Fibroblast of the aortic adventitia (primary cell): ENCODE results near the gene VEGFA. TPM values are rescaled to one million over a fixed set of nuclear protein-coding genes. Genes with fewer than 3 reads are reported as not detected.

ENCODE experiments used
- DNase-seq: peaks from one replicate; pipeline ENCODE4 v3.0.0-alpha.2; 2010; ENCODE audit warnings: low read depth
- H3K4me3 ChIP-seq: 2 replicates; pipeline ENCODE4 v1.5.1; 2011; ENCODE audit warnings: low read depth, mild to moderate bottlenecking, control low read depth, low read length, moderate library complexity
- total RNA-seq: library from RNA; depleted of rRNA; stranded (reverse); fragments of >200 nt; gene quantifications from 2 replicates; pipeline ENCODE4 v1.2.3, GENCODE V29; 2012; ENCODE audit warnings: low replicate concordance
- TF ChIP-seq, protein P1 (sequence below): IDR thresholded peaks from 2 replicates; pipeline ENCODE4 v1.5.1; 2011; ENCODE audit warnings: mild to moderate bottlenecking, low read length, control low read depth, inconsistent platforms; ENCODE audit not compliant: insufficient read depth

VEGFA gene
- total RNA-seq, 1 donor = 98.9 TPM

DNA sequence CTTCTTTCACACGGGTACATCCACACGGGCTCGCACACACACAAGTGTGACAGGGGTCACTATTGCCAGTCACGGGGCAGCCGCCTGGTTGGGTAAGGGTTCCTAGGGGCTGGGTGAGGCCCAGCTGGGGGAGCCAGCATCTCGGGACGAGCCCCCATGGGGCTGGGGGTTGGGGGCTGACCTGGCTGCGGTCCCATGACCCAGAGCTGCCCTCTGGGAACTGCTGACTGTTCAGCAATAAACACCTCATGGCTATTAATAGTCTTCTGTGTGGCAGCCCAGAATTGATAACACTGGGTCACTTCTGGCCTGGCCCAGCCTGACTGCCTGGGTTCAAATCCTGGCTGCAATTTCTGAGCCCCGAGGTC, 23.8 kb downstream of the VEGFA start:
- TF ChIP-seq, protein P1, sequence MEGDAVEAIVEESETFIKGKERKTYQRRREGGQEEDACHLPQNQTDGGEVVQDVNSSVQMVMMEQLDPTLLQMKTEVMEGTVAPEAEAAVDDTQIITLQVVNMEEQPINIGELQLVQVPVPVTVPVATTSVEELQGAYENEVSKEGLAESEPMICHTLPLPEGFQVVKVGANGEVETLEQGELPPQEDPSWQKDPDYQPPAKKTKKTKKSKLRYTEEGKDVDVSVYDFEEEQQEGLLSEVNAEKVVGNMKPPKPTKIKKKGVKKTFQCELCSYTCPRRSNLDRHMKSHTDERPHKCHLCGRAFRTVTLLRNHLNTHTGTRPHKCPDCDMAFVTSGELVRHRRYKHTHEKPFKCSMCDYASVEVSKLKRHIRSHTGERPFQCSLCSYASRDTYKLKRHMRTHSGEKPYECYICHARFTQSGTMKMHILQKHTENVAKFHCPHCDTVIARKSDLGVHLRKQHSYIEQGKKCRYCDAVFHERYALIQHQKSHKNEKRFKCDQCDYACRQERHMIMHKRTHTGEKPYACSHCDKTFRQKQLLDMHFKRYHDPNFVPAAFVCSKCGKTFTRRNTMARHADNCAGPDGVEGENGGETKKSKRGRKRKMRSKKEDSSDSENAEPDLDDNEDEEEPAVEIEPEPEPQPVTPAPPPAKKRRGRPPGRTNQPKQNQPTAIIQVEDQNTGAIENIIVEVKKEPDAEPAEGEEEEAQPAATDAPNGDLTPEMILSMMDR = no peak
- no peak overlapping the region for H3K4me3 ChIP-seq
- no peak for DNase-seq

DNA sequence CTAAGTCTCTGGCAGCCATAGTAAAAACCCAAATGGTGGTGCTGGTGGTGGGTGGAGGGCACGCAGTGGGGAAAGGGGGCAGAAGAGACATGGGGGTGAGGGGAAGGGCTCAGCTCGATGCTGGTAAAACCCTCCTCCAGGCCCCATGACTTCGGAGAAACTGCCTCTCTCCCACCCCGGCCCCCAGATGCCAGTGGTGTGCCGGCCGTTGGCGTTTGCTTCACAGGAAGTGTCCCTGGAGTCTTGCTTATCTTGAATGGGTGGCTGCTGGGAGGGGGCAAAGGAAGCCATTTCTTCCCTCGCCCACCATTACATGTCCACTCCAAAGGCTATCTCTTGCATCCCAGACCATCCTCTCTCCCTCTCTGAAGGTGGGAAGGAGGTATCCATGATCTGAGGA, 25.4 kb downstream of the VEGFA start:
- H3K4me3 ChIP-seq = no peak overlapping the region
- DNase-seq = no peak
- TF ChIP-seq, protein P1 = no peak

GRCh38 chr6:43796168-43796567, 26.2 kb downstream of the VEGFA start:
- TF ChIP-seq, protein P1 = no peak
- no peak overlapping the region for H3K4me3 ChIP-seq
- DNase-seq = no peak

- TF ChIP-seq, protein P1 = no peak
- DNase-seq = no peak
- H3K4me3 ChIP-seq = no peak overlapping the region
These were observed 27.2 kb downstream of the VEGFA start for GRCh38 chr6:43796903-43797890.

- no peak overlapping the region for H3K4me3 ChIP-seq
- TF ChIP-seq, protein P1 = no peak
- DNase-seq = no peak
These were observed 27.9 kb downstream of the VEGFA start for GRCh38 chr6:43797919-43798318.

GRCh38 chr6:43798688-43799444, 28.9 kb downstream of the VEGFA start:
- H3K4me3 ChIP-seq = no peak overlapping the region
- peak; percentile 77 for DNase-seq
- TF ChIP-seq, protein P1 = no peak
